Stimulated activated CD8-positive, alpha-beta memory T cell treated with anti-CD3 and anti-CD28 coated beads, Interleukin-12 subunit alpha, Interleukin-12 subunit beta, amount 100 ng/mL, for 1 hour (primary cell): ENCODE results near the gene DCDC1.
A peak's percentile ranks its signal among the peaks of the same experiment; 100 is the strongest.

ENCODE experiments used
- DNase-seq: peaks from one replicate; pipeline ENCODE4 v3.0.0-alpha.2; 2020; ENCODE audit warnings: low read depth

The DCDC1 gene

GRCh38 chr11:31106968-31107576, 262.5 kb downstream of the DCDC1 start:
- DNase-seq, result peak; percentile 20

DNA sequence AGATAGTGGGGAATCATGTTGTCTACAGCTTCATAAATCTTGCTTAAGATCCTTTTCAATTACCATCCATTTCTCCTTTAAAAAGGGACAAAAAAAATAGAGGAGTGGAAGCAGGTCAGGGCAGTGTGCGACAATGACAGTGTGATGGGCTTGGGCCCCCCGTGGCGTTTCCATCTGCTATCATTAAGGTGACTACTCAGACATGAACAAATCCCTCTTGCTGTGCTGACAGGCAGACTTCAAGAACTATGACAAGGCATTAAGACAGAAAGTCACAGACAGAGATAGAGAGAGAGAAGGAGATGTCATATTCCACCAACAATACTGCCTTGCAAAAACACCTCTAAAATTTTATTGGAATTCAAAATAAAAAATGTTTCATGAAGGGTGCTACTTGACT, 263.2 kb downstream of the DCDC1 start:
- no peak for DNase-seq

- DNase-seq, result no peak
Measured at GRCh38 chr11:31102875-31103274, 266.7 kb downstream of the DCDC1 start.

DNA sequence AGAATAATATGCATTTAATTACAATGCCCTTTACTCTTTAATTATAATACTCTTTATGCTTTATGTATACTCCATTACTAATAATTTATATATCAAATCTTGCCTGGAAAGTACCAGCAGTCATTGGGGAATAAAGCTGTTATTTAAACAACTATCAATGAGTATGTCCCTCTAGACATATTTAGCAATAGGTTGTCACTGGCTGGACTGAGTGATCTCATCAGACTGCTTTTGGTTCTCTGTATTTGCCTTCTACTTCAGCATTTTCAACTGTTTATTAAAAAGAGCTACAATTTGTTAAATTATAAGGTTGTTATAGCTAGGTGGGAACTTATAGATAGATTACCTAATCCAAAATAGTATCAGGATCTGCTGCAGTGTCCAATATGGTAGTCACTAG, 267.2 kb downstream of the DCDC1 start:
- DNase-seq, result no peak

DNA sequence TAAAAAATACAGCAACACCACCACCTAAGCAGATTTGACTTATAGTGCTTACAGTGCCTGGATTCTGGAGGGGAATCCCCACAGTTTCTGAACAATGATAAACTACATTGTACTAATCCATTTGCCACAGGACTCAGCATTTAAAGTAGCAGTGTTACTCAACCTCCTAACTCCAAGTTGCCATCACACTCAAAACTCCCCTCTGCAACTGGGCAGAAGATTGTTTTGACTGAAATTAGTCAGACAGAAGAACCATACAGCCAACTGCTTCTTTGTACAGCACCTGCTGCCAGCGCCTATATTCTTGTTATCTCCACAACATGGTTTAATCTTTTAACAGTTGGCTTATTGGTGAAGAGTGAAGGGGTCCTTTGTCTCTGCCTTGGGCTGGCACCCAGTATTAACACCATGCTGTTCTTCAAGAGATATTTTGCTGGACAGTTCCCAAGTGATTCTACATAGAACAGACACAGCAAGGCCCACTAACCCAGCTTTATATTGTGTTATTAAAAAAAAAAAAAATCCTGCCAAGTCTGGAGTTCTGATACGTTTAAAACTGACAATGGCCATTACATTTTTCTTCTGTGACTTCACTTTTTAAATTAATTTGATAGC, 273.2 kb downstream of the DCDC1 start:
- no peak for DNase-seq

GRCh38 chr11:31092638-31093037, 276.9 kb downstream of the DCDC1 start:
- DNase-seq, result no peak

DNA sequence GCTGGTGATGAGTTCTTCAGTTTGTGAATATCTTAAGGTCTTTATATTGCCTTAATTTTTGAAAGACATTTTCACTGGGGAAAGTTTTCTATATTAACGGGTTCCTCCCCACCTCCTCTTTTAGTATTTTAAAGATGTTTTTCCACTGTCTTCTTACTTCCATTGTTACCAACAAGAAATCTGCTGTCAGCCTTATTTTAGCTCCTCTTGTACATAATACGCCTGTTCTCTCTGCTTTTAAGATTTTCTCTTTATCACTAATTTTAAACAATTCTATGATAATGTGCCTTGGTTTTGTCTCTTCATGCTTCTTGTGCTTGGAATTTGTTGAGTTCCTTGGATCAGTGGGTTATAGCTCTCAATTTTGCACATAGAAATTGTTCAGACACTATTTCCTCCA, 280.4 kb downstream of the DCDC1 start:
- DNase-seq, result no peak

DNA sequence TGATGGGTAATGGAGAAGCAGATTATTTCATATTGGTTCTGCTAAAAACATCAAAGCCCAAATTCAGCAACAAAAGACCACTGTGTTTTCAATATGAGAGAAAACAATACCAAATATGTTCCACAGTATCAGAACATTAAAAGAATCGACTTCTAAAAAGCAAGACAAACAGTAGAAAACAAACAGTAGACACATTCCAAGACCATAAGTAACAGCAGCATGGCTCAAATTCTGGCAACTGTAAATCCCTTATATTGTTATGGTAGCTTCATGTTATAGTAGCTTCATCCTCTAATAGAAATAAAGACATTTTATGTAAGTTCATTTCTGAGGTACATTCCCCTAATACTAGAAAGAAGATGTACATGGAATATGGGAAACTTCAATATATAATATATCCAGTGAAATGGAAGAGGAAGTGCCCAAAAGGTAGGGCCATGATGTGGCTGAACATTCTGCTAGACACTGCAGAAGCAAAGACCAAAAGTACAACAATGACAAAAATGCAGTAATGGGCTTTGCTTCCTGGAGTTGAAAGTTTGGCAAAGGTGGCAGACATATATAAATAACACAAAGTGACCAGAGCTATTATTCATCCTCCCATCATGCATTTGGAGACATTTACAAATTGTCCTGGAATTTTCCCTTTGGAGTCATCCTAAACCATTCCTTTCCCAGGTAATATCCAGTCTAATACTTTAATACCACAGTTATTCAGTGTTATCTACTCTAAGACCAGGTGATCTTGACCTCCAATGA, 299.9 kb downstream of the DCDC1 start:
- DNase-seq, result no peak

DNA sequence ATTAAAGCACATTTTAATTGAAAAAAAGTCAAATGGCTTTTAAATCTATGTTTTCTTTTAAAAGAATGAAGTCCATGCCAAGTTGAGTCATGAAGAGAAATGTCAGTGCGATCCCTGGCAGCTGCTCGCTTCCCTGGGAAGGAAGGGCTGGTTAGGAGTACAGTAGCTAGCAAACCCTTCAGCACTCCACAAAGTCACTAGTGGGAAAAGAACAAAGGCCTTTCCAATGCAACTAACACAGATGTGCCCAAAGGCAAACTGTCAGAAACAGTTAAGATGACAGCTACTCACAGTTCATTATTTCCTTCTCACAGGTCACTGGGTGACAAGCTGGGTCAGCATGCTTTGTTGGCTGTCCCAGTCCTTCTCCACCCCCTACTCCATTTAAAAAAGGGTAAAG, 308.7 kb downstream of the DCDC1 start:
- no peak for DNase-seq

DNA sequence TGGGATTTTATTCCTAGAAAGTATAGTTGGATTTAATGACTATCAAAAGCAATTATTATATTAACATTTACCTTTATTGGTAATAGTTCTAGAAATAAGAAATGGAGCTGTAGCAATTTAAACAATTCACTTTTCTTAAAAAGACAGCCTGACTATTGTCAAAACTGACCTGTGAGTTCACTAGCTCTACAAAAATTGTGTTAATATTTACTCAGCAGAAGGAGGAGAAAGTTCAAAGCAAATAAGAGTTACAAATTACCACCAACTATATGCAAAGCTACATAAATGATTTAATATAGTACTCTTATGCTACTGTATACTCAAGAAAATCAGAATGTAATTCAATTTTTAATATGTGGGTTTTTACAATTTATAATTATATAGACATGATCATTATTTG, 310.0 kb downstream of the DCDC1 start:
- no peak for DNase-seq

GRCh38 chr11:31050061-31050765, 319.3 kb downstream of the DCDC1 start:
- DNase-seq, result no peak

DNA sequence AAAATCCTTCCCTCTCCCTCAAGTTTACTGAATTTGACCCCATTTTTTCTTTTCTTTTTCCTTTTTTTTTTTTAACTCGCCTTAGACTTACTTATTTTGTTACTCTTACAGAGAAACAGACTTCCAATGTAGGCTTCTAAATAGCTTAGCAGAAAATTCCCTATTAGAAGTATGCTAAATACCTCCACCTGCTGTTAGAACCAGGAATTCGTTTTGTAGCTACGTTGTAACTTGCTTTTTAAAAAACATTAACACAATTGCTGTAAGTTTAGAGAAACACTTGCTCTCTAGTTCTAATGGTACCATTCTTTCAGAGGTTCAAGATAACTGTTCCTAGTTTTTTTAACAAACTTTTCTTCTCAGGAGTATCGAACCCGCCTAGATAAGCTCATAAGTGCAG, 324.2 kb downstream of the DCDC1 start:
- no peak for DNase-seq

DNA sequence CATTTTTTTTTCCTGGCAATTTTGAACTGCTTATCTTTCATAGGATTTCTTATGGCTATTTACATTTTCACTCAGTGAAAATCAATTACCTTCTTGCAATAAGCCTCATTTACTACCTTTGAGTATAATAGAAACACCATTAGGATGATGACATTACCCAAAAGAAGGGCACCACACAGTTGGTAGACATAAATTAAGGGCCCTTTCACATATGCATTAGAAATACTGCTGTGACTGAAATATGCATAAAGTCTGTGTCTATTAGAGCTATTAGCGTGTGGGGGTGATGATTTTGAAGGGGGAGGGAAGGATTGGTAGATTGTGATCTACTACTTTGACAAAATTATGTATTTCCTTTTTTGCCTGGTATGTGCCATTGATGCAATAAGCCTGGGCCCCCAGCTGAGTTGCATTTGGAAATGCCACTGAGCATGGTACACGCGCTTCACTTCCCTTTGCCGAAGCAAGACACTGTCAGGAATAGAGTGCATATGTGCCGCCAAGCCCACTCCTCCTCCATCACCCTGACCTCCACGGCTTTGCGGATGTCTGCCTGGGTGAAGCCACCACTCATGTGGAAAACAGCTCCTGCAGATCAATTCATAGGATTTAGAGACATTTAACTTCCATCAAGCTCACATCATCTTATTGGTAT, 339.3 kb downstream of the DCDC1 start:
- no peak for DNase-seq

DNA sequence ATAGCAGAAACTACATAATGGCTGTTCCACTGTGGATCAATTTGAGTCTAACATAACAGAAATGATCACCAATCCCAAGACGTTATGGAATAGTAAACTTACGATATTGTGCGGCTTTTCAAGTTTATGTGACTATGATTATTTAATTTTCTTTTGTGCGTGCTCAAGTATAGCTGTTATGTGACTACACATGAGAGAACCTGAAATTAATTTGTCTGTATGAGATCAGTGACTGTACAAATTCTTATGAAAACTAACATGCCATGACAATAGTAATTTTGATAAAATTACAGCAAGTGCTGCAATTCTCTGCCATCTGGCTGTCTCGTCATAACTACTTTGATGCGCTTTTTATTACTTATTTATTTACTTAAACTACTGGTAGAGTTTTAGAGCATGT, 343.2 kb downstream of the DCDC1 start:
- no peak for DNase-seq

DNA sequence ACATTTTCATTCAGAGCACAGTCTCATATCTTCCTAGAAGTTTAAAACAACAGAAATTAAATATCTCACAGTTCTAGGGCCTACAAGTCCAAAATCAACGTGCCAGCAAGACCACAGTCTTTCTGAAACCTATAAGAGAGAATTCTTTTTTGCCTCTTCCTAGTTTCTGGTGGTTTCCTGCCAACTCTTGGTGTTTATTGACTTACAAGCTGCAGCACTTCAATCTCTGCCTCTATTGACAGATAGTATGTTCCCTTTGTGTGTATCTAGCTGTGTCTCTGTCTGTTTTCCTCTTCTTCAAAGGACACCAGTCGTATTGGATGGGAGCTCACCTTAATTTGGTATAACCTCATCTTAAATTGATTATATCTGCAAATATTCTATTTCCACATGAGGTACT, 347.5 kb downstream of the DCDC1 start:
- no peak for DNase-seq

GRCh38 chr11:31019786-31020185, 349.8 kb downstream of the DCDC1 start:
- DNase-seq, result no peak

DNA sequence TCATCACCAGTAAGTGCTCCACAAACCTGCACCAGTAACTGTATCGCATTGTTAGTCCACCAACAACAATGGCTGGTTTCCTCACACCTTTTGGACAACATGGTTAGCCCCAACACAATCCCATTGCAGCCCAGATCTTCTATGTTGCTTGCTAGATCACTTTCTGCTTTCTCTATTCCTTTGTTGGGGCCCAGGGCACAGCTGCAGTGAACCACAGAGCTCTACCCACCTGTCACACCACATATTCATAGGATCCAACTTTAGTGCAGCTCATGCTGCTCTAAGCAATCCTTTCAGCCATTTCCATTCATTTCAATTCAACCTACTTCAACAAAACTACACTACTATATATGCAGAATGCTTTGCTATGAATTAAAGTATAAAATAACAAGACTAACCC, 364.3 kb downstream of the DCDC1 start:
- DNase-seq, result no peak

- DNase-seq, result no peak
Measured at GRCh38 chr11:31001427-31001826, 368.1 kb downstream of the DCDC1 start.

GRCh38 chr11:31000381-31000780, 369.2 kb downstream of the DCDC1 start:
- no peak for DNase-seq

- no peak for DNase-seq
Measured at GRCh38 chr11:30992513-30992849, 377.1 kb downstream of the DCDC1 start.

- no peak for DNase-seq
Measured at GRCh38 chr11:30991802-30992512, 377.6 kb downstream of the DCDC1 start.

- DNase-seq, result no peak
Measured at GRCh38 chr11:30991376-30991775, 378.2 kb downstream of the DCDC1 start.
